ENCODE results near the gene PWWP2B. TPM values are rescaled to one million over a fixed set of nuclear protein-coding genes. Genes with fewer than 3 reads are reported as not detected.

PWWP2B gene
- total and polyA plus RNA-seq, 2 of the 8 experiments (the other 6 are each of a cell fraction or from before 2014, with no cell fraction given), result 5.3 to 10.8 TPM

DNA sequence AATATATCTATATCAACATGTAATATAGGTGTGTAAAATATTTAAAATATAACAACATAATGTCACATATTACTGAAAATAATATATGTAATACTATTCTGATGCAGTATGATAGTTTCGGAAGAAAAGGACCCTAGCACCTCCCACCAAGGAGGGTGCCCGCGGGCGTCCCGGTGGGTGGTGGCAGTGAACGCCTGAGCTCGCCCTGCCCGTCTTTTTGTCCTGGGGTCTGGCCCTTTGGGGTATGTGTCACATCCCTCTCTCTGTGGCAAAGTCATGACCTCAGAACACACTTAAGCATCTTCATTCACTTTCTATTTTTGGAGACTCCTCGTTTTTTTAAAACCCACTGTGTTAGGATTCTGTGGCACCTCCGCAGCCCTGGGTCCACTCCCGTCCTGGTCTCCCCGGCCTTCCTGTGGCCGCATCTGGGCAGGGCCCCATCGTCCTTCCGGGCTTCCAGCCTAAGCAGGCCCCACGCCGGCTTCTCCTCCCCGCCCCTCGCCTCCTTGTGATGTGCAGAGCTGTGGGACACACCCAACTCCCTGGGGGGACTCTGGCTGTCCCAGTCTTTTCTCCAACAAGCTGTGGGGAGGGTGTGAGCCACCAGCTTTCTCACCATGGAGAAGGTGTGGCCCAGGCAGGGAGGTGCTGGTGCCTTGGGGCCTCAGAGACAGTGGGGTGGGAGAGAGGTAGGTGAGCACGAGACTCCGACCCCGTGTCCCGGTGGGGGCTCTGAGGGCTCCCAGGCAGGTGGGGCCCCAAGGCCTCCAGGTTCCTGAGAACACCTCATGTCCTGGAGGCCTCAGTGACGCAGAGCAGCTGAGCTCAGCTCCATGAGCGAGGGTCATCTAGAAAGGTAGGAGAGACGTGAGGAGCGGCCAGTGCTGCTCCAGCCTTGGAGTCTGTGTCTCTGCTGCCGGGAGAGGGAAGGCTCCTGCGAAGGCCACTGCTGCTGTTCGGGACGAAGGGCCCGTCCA is 16.5 kb downstream of the PWWP2B start:
- H3K18ac ChIP-seq (ENCODE audit: extremely low read depth, low read length), result peak overlapping the region; percentile 32; the same call in 1 of the 2 replicates
- no peak overlapping the region for H3K4me2 ChIP-seq (ENCODE audit: insufficient read depth in 1 of 2, low read depth in 2 of 2, low read length in 2 of 2)
- H2AFZ ChIP-seq (ENCODE audit: low read length), result no peak overlapping the region
- H3K14ac ChIP-seq (ENCODE audit: insufficient read length), result no peak overlapping the region
- peaks cover 0 to 6% of the 10 kb centered on the region in 2 experiments for H4K20me1 ChIP-seq (replicated peaks in 1 of 2; ENCODE audit: control insufficient read depth in 1 of 2, insufficient read depth in 2 of 2, low read length in 2 of 2)
- H3K9me3 ChIP-seq (ENCODE audit: insufficient read depth in 2 of 2, low read depth in 1 of 2, low read length in 1 of 2), result no peaks in the 10 kb centered on the region
- no peak overlapping the region for H3K4ac ChIP-seq (replicated peaks; ENCODE audit: insufficient read length, low read depth, low read length)
- no peak overlapping the region for H4K5ac ChIP-seq (ENCODE audit: insufficient read length, low read depth, low read length)
- peak overlapping the region; percentile 5 for H4K91ac ChIP-seq (replicated peaks; ENCODE audit: insufficient read length, low read length)
- H2BK15ac ChIP-seq (ENCODE audit: low read length), result no peak overlapping the region
- peaks cover 7% of the 10 kb centered on the region; the same call in 1 of the 2 replicates for H3K23me2 ChIP-seq (ENCODE audit: low read depth, low read length)
- H3K4me3 ChIP-seq (ENCODE audit: extremely low read depth in 1 of 4, insufficient read depth in 2 of 4, low read depth in 3 of 4, low read length in 4 of 4), result no peak overlapping the region
- H3K9ac ChIP-seq (replicated peaks in 1 of 4; ENCODE audit: extremely low read depth in 1 of 4, low read depth in 3 of 4, low read length in 3 of 4), result no peak overlapping the region
- FAIRE-seq, result no peak
- ChIA-PET CTCF (ENCODE audit: partially characterized antibody) (interaction anchor here (0.7 to 3.5 kb wide), 4 partner anchors 9 to 103 kb away, joined by 3 to 16 read pairs (median 5); no protein-coding TSS in a partner anchor), POLR2A (ENCODE audit: partially characterized antibody) (interaction anchor here (1.1 to 2.1 kb wide), 3 partner anchors 9 to 12 kb away, joined by 4 to 5 read pairs (median 5); no protein-coding TSS in a partner anchor)
- H2BK5ac ChIP-seq (ENCODE audit: low read depth, low read length), result peak overlapping the region; percentile 60; the same call in 1 of the 2 replicates
- H4K8ac ChIP-seq (ENCODE audit: extremely low read depth, insufficient read depth, low read length), result no peak overlapping the region
- H2AK5ac ChIP-seq (ENCODE audit: low read depth, low read length), result no peak overlapping the region; the same call in 1 of the 2 replicates
- 0 out of 2 replicates have a peak overlapping the region, but pooled peaks have one; percentile 5 for H2BK12ac ChIP-seq (ENCODE audit: low read depth, low read length)
- peaks cover 0 to 4% of the 10 kb centered on the region in 2 experiments; a peak in 1 of 4 replicates for H3K79me2 ChIP-seq (ENCODE audit: control insufficient read depth in 1 of 2, insufficient read depth in 2 of 2, low read length in 2 of 2)
- no peak overlapping the region for H2BK120ac ChIP-seq (replicated peaks; ENCODE audit: low read depth, low read length)
- H2BK20ac ChIP-seq (ENCODE audit: low read length), result peak overlapping the region; percentile 21; the same call in 1 of the 2 replicates
- peaks cover 8 to 44% (median 30%) of the 10 kb centered on the region in 4 experiments for H3K4me1 ChIP-seq (replicated peaks in 1 of 4; ENCODE audit: control insufficient read depth in 3 of 4, insufficient read depth in 4 of 4, low read length in 3 of 4)
- 86% methylated on average over 32 of the region's 32 CpGs; no CpG with 5 or more reads in 1 of the 2 experiments for WGBS, 2 experiments (ENCODE audit: extremely low coverage in 1 of 2, insufficient coverage in 1 of 2, insufficient read length in 1 of 2, insufficient replicate concordance in 2 of 2, low coverage in 1 of 2, low lambda C conversion rate in 2 of 2, missing lambda C conversion rate in 1 of 2)
- no peaks in the 10 kb centered on the region for H3K36me3 ChIP-seq (ENCODE audit: control insufficient read depth in 2 of 4, insufficient read depth in 4 of 4, low read length in 3 of 4)
- no peak for DNase-seq (ENCODE audit: low read depth in 1 of 2, low spot score in 2 of 2)
- H3K27me3 ChIP-seq (replicated peaks in 1 of 4; ENCODE audit: control insufficient read depth in 3 of 4, extremely low read depth in 1 of 4, insufficient read depth in 3 of 4, low read length in 3 of 4), result 0 out of 7 replicates have a peak, but pooled peaks cover 0 to 2% (median 0%) of the 10 kb centered on the region in 4 experiments
- H3K56ac ChIP-seq (replicated peaks; ENCODE audit: insufficient read length, low read depth, low read length), result no peak overlapping the region
- H3K27ac ChIP-seq (ENCODE audit: low read depth, low read length), result no peak overlapping the region
- no peak overlapping the region for H3K23ac ChIP-seq (ENCODE audit: insufficient read length)
- peaks cover 6% of the 10 kb centered on the region for H3K79me1 ChIP-seq (ENCODE audit: low read depth, low read length)
- TF ChIP-seq, protein P1, sequence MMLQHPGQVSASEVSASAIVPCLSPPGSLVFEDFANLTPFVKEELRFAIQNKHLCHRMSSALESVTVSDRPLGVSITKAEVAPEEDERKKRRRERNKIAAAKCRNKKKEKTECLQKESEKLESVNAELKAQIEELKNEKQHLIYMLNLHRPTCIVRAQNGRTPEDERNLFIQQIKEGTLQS (IDR thresholded peaks at IDR 0.05; ENCODE audit: insufficient read depth, low read depth, low read length), result no peak
- TF ChIP-seq, protein P2, sequence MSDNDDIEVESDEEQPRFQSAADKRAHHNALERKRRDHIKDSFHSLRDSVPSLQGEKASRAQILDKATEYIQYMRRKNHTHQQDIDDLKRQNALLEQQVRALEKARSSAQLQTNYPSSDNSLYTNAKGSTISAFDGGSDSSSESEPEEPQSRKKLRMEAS (IDR thresholded peaks at IDR 0.05), result no peak
- TF ChIP-seq TCF12 (IDR thresholded peaks at IDR 0.05; ENCODE audit: low read depth, low read length) (no peak), JUN (IDR thresholded peaks at IDR 0.05; ENCODE audit: low read depth, low read length) (no peak), SIN3A (conservative IDR thresholded peaks at IDR 0.05 in 1 of 2, IDR thresholded peaks at IDR 0.05 in 1 of 2; ENCODE audit: low read depth in 1 of 2, low read length in 2 of 2) (no peak), EZH2 (IDR thresholded peaks at IDR 0.05; ENCODE audit: low read depth, low read length, severe bottlenecking) (no peak), POLR2A (IDR thresholded peaks at IDR 0.05; ENCODE audit: control extremely low read depth in 1 of 2, low read depth in 2 of 2, low read length in 2 of 2) (no peak), CBX5 (IDR thresholded peaks at IDR 0.05; ENCODE audit: low read depth, low read length) (no peak), TBP (IDR thresholded peaks at IDR 0.05; ENCODE audit: low read depth, low read length) (no peak), SP4 (IDR thresholded peaks at IDR 0.05; ENCODE audit: low read length) (no peak)

Measured in H1 (cell line).